NCI-H2107 (cell line): Measurements from ENCODE around the gene TNK1.

Experiments used
- DNase-seq: peaks from one replicate; lab custom pipeline; 2025; lab: John Stamatoyannopoulos, UW

Gene TNK1

DNA sequence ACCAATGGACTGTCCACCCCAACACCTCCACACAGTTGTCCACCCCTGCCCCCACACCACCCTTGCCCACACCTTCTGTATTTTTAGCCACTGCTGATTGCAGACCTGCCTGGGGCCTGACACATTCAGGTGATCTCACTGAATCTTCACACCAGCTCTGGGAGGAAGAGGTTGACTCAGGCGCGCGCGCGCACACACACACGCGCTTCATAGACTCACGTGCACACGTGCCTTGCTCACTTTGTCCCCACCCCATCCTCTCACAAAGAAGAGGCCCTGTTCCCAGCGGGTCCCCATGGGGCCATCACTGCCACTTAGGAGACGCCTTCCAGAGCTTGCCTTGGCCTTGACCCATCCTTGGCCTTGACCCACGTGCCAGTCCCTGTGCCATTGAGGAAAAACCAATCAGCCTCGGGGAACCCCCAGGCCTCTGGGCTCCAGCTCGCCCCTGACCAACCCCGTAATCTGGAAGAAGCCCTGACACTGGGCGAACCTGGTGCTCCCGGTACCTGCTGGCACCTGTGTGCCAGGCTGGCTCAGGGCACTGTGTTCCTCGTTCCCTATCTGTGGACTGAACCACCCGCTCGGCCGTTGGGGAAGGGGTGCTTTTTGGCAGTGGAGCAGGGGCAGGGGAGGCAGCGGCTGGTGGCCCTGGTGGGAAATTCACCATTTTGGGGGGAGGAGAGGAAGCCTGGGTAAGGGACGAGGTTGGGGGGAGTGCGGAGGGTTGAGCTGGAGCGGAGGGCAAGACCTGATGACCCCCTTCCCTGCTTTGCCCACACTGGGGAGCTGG lies 29.9 kb downstream of the TNK1 start:
- no peak for DNase-seq

DNA sequence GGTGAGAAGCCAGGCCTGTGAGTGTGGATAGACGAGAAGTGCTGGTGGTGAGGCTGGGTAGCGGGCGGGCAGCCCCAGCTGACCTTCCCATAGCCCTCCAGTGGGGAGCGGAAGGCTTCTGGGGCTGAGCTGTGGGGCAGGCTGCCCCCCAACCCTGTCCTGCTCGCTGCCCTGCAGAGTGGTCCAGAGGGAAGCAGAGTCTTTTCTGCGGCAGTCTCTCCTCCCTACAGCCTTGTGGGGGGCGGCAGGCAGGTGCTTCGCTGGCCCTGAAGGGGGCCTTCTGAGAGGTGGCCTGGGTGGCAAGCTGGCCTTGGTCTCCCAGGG lies 30.5 kb downstream of the TNK1 start:
- DNase-seq: no peak

DNA sequence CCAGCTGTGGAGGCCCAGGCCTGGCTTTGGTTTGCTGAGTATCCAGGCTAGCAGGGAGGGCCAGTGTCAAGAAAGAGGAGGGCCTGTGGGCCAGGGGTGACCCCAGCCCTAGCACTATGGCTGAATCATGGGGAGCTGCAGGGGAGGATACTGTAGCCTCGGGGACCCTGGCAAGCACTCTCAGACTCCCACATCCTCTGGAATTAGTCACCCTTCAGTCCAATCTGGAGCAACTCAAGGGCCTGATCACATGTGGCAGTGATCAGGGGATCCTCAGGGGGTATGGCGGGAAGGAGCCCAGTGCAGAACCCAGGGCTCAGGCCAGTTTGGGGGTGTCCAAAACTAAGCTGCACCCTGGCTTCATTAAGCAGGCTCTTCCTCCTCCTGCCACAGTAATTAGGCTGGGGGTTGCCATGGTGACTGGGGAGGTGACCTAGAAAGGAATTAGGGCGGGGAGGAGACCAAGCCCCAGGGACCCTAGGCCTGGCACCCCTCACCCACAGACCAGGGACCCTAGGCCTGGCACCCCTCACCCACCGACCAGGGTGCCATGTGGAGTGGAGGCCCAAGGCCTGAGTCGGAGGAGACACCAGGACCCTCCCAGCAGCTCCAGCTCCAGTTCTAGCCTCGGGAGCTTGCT lies 32.6 kb downstream of the TNK1 start:
- no peak for DNase-seq

DNA sequence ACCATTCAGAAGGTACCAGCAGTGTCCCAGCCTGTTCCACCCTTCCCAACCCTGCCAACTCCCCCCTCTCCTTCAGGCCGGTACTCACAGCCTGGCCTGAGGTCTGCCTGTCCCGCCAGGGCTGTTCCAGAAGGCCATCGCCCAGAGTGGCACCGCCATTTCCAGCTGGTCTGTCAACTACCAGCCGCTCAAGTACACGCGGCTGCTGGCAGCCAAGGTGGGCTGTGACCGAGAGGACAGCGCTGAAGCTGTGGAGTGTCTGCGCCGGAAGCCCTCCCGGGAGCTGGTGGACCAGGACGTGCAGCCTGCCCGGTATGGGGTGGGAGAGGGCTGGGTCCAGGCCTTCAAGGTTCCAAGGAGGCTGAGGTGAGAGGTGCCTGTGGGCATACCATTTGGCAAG lies 33.9 kb downstream of the TNK1 start:
- no peak for DNase-seq

DNA sequence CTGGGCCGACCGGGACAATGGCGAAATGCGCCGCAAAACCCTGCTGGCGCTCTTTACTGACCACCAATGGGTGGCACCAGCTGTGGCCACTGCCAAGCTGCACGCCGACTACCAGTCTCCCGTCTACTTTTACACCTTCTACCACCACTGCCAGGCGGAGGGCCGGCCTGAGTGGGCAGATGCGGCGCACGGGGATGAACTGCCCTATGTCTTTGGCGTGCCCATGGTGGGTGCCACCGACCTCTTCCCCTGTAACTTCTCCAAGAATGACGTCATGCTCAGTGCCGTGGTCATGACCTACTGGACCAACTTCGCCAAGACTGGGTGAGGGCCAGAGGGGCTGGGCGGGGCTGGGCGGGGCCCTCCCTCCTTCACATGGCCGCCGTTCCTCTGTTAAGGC lies 34.9 kb downstream of the TNK1 start:
- DNase-seq: no peak

DNA sequence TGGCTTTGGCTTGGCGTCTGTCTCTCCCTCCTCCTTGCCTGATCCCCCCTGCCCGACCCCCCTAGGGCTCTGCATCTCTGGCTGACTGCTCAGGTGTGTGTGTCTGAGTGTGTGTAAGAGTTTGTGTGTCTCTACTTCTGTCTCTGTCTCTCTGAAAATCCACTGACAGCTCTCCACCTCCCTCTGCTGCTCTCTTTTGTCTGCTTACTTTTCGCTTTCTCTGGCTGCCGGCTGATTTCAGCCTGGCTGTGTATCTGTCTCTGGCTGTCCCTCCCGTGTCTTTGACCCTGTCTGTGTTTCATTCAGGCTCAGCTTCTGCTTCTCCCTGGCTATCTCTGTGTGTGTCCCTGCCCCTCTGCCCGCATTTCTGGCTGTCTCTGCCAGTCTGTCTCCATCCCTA lies 35.4 kb downstream of the TNK1 start:
- no peak for DNase-seq

DNA sequence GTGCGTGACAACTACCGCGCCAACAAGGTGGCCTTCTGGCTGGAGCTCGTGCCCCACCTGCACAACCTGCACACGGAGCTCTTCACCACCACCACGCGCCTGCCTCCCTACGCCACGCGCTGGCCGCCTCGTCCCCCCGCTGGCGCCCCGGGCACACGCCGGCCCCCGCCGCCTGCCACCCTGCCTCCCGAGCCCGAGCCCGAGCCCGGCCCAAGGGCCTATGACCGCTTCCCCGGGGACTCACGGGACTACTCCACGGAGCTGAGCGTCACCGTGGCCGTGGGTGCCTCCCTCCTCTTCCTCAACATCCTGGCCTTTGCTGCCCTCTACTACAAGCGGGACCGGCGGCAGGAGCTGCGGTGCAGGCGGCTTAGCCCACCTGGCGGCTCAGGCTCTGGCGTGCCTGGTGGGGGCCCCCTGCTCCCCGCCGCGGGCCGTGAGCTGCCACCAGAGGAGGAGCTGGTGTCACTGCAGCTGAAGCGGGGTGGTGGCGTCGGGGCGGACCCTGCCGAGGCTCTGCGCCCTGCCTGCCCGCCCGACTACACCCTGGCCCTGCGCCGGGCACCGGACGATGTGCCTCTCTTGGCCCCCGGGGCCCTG lies 36.3 kb downstream of the TNK1 start:
- DNase-seq: no peak

DNA sequence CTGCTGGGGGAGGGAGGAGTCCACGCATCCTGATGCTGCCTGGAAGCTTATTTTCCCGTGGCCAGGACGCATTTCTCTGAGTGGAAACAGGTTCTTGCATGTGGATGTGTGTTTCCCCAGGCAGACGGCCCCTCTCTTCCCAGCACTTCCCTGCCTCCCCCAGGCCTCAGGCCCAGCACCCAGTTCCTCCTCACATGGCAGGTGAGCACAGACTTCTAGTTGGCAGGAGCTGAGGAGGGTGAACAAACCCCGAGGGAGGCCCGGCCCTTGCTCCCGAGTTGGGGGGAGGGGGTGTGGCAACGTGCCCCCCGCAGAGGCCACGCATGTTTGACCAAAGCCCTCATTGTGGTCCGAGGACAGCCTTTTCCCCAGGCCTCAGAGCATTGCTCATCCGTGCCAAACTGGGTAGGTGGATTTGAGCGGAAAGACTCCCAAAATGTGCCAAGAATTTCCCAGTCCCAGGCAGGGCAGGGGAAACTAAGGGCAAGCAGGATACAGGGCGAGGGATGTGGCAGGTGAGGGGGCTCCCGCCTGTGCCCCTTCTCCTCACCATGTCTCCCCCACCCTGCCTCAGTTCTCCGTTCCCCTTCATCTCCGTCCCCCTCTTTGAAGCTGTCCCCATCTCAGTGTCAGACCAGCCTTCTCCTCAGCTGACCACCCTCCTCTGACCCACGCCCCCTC lies 37.7 kb downstream of the TNK1 start:
- DNase-seq: no peak

DNA sequence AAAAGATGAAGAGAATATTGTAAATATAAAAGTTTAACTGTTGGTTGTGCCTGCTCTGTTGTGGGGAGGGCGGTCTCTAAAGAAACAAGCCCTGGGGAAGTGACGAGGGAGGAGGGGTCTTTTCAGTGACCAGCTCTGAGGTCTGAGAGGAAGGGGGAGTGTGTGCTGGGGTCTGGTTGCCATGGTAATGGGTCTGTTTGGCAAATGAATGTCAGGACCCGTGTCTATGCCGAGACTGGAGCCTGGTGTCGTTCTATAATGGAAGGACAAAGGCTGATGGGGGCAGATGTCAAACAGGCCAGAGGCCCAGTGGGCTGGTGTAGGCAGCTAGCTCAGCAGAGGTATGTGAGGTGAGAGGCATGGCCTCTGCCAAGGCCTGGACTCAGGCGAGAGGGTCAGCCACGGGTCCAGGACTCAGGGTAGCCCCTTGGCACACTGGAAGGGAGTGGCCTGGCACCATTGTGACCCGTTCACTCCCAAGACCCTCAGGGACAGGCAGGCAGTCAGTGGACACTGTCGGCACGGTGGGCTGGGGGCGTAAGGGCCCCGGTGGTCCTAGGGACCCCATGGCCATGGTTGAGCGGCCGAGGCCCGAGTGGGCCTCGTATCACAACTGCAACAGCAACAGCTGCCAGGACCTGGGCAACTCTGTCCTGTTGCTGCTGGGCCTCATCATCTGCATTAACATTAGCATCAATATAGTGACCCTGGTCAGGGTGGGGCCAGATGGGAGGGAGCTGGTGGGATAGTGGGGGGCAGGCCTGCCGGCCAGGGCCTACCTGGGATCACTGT lies 39.1 kb downstream of the TNK1 start, which contains the start of gene SPEM1:
TSS of gene SPEM1 (plus strand) at position 506 of the 792 bp plus-strand sequence. CDS start at position 567, 61 bp downstream.
- DNase-seq: no peak

DNA sequence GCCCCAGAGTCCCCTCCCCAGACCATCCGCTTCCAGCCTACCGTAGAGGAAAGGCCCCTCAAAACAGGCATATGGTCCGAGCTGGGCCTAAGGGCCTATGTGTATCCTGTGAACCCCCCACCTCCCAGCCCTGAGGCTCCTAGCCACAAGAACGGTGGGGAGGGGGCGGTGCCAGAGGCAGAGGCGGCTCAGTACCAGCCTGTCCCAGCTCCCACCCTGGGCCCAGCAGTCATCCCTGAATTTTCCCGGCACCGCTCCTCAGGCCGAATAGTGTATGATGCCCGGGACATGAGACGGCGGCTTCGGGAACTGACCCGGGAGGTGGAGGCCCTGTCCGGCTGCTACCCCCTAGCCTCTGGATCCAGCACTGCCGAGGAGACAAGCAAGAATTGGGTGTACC lies 40.3 kb downstream of the TNK1 start:
- DNase-seq: no peak

DNA sequence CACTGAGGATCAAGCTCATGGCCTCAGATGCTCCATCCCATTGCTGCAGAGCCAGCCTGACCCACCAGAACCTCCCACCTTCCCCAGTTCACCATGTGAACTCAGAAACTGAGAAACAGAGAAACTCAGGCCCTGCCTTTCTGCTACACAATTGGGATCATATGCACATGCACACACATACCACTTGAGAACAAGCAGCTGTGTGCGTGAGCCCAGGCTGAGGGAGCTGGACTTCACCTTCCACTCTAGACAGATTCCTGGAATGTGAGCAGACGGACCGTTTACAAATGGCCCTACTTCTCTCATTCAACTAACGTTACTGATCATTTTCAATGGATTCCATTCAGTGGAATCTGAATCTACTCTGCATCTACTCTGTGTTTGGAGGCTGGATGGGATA lies 42.8 kb downstream of the TNK1 start:
- DNase-seq: no peak

DNA sequence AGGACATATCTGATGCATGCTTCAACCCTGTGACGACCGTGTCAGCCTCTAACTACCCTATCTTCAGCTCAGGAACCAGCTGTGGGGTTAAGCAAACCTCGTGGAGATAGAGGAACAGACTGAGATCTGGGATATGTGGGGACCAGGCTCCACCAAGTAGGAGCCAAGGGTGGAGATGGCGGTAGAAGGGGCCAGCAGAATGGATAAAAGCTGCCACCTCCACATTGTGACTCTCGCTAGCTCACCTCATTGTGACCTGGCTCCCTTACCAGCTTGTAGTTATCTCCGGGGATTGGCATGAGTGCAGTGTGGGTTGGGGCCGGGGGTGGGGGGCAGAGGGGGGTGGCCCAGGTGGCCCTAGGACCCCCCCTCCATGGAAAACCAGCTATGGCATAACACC lies 44.4 kb downstream of the TNK1 start, which contains the start of gene SPEM2:
TSS of gene SPEM2 (plus strand) at position 301 of the 400 bp plus-strand sequence. CDS start at position 374, 73 bp downstream.
- no peak for DNase-seq

DNA sequence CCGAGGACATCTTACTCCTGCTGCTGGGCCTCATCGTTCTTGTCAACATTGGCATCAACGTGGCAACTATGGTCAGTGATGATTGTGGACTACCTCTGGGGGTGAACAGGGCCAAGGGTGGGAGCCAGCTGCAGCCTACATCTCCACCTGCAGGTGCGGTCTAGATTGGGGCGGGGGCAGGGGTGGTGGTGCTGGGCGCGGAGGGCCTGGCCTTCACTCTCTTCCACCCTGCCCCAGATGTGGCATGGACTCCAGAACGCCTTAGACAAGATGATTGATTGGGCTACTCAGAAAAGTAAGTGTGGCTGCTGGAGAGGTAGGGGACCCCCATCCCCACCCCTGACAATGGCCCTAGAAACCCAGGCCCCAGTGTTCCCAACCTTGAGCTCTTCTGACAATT lies 44.9 kb downstream of the TNK1 start:
- DNase-seq: no peak

DNA sequence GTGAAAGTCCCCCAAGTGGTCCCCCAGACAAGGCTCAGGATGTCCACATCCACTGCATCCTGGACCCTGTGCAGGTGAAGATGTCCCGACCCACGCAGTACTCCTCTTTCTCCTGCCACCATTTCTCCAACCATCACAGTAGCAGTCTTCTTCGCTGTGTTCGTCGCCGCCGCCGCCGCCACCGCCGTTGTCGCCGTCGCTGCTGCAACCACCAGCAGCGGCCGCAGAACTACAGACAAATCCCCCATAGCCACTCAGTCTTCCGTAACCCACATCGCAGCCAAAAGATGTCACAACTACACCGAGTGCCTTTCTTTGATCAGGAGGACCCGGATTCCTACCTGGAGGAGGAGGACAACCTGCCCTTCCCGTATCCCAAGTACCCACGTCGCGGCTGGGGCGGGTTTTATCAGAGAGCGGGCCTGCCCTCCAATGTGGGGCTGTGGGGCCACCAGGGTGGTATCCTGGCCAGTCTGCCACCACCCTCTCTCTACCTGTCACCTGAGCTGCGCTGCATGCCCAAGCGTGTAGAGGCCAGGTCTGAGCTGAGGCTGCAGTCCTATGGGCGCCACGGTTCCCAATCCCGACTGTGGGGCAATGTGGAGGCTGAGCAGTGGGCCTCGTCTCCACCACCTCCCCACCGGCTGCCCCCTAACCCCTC lies 45.4 kb downstream of the TNK1 start:
- DNase-seq: no peak

DNA sequence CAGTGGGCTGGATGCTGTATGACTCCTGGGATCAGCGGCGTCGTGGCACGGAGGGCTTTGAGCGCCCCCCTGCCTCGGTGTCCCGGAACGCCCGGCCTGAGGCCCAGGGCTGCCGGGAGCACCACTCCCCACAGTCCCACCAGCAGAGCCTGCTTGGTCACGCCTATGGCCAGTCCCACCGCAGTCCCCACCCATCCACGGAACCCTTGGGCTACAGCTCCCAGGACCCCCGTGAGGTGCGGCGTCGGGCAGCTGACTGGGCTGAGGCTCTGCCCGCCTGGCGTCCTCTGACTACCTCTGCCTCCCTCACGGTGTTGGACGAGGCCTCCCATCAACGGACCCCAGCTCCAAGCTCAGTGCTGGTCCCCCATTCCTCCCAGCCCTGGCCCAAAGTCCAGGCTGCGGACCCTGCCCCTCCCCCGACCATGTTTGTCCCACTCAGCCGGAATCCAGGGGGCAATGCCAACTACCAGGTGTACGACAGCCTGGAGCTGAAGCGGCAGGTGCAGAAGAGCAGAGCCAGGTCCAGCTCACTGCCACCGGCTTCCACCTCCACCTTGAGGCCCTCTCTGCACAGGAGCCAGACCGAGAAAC lies 46.1 kb downstream of the TNK1 start:
- no peak for DNase-seq

DNA sequence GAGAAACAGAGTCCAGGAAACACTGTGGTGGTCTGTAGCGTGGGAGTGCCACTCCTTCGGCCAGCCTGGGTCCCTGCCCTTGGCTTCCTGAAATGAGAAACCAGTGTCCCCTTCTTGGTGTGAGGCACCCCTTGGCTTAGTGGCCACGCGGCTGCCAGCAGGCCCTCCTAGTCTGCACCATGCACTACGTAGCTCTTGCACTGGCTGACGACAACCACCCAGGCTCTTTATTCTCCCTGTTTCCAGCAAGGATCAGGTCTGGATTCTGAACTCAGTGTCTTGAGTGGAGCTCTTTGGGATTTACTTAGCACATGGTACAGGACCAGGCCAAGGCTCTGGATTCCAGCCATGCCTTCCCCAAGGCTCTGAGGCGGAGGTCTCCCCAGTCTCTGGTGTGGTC lies 46.7 kb downstream of the TNK1 start:
- no peak for DNase-seq

DNA sequence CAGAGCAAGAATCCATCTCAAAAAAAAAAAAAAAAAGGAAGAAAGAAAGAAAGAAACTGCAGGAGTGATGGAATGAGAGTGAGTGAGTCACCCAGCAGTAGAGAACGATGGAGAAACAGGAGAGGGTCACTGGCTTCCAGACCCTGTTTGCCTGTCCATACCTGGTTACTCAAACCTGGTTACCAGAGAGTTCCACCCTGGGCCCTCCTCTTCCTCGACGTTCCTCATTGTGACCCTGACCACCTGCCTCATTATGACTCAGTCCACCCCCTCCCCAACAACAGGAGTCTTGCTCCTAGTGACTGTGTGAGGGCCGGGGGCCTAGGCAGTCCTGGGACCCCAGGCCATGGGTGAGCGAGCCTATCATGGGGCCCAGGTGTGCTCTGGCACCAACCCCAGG lies 47.7 kb downstream of the TNK1 start, which contains the start of gene SPEM3:
TSS of gene SPEM3 (plus strand) at position 301 of the 400 bp plus-strand sequence. CDS start at position 347, 46 bp downstream.
- DNase-seq: no peak

DNA sequence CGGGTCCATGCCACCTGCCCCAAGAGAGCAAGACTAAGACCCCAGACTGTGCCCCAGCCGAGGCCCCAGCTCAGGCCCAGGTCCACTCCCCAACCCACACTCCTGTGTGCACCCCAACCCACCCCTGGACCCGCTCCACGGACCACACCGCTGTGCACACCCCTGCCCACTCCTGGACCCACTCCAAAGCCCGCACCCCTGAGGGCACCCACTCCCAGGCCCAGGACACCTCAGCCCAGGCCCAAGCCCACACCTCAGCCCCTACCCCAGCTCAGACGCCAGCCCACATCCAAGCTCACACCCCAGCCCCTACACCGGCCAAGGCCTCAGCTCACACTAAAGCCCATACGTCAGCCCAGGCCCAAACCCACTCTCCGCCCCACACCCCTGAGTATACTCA lies 48.8 kb downstream of the TNK1 start:
- no peak for DNase-seq

DNA sequence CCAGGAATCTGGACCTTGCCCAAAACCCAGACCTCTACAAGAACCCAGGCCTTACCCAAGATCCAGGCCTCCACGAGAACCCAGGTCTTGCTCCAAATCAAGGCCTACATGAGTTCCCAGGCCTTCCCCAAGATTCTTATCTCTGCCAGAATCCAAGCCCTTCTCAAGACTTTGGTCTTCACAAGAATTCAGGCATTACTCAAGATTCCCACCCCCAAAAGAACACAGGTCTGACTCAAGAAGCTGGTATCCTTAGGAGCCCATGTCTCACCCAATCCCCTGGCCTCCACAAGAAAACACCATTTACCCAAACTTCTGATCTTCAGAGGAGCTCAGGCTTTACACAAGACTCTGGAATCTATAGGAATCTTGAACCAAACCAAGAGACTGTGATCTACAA lies 50.3 kb downstream of the TNK1 start:
- DNase-seq: no peak

DNA sequence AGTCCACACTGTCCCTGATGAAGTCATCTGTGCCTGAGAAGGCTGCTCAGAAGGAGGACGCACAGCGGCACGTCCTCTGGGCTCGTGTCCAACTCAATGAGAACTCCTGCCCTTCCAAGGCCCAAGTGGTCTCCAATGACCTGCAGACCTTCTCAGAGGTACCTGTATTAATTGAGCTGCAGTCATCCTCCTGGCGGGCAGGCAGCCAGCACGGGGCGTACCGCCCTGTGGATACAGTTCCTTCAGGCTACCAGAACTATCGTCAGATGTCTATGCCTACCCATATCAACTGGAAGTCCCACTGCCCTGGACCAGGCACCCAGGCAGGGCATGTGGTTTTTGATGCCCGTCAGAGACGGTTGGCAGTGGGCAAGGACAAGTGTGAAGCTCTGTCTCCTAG lies 51.4 kb downstream of the TNK1 start:
- no peak for DNase-seq
